NCI-H1436 (cell line): ENCODE data around the gene NUDT2.
"Not testable (repeated sequence)": the region's sequence is repeated elsewhere in the genome, so short reads cannot be mapped to it uniquely, and the experiment has no call there.

Source experiments
- DNase-seq: peaks from one replicate; lab custom pipeline; 2025; lab: John Stamatoyannopoulos, UW

Gene NUDT2

GRCh38 chr9:34335376-34335775, 6.0 kb downstream of the NUDT2 start:
- no peak for DNase-seq

DNA sequence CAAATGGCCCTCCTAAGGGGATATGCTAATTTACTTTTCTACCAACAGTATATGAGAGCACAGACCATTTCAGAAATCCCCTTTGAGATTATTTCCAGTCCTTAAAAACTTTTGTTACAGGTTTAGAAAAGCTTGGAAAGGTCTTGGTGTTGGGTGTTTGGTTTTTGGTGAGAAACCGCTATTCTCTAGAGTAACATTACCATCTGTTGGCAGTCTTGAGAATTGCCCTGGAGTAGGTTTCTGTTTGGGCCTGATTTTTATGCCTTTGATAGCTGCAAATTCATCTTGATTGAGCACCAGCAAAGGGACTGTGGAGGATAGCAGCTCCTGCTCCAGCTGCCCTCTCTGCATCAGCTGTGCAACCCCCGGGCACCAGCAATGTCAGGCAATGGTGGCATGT, 8.0 kb downstream of the NUDT2 start:
- no peak for DNase-seq

- not testable (repeated sequence) for DNase-seq
Measured at GRCh38 chr9:34338079-34338478, 8.7 kb downstream of the NUDT2 start.

DNA sequence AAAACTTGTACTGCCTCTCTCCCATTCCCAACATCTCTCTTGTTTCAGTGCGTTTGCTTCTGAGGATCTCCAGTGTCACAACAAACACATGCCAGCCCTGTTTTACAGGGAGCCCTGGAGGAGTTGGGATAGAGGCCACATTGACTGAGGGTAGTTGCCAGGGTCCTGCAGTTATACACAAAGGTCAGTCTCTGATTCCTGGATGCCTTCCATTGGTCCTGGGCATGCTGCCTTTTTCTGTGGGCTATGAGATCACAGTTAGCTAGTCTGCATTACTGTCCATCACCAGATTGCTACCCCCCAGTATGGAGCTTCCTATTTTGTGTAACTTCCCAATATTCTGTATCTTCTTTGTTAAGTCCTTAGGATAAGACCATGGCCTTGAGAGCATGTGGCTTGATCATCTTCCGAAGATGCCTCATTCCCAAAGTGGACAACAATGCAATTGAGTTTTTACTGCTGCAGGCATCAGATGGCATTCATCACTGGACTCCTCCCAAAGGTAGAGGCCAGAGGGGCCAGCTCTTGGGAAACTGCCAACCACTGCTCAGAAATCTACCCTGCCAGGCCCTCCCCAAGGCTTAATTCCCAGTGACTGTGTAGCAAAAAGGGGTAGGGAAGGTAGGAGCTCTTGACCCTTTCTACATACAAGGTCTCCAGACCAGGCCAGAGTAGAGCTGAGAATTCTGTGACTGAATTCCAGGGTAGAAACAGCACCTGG, 9.5 kb downstream of the NUDT2 start:
- no peak for DNase-seq

DNA sequence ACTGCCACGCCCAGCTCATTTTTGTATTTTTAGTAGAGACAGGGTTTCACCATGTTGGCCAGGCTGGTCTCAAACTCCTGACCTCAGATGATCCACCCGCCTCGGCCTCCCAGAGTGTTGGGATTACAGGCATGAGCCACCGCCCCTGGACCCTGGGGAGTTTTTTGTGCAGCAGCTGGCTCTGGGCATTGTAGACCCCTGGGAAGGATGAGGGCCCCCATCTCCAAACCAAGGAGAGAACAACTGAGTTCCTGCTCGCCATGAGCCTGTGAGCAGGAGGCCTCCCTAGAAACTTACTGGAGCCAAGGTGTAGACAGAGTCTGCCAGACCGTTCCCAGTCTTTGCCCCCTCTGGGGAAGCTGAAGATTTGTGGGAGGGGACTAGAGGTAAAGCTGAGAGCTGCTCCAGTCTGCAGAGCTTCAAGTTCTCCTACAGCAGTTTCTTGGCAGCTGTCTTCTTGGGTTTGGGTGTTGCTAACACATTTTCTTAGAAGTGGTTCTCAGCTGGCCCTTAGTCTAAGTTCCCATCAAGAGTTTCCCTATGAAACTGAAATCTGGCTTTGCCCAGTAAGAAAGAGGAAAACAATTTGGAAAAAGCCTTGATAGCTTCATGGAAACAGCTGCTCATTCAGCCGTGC, 12.4 kb downstream of the NUDT2 start:
- no peak for DNase-seq

- DNase-seq, result no peak
Measured at GRCh38 chr9:34343090-34343489, 13.7 kb downstream of the NUDT2 start.

DNA sequence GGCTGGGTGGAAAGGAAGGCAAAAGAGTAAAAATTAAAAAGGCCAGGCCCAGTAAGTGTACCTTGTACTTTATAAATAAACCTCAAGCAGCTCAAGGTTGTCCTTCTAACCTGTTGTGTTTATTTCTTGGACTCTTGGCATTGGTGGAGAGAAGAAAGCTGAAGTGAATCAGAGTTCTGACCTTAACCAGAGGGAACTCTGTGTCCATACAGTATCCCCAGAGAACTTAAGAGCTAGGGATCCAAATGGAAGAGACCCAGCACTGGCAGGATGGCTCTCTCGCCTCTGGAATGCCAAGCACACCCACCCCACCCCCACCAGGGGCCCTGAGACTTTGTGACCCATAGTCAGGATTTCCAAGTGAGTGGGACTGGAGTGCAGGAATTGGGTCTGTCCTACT, 14.2 kb downstream of the NUDT2 start:
- no peak for DNase-seq

DNA sequence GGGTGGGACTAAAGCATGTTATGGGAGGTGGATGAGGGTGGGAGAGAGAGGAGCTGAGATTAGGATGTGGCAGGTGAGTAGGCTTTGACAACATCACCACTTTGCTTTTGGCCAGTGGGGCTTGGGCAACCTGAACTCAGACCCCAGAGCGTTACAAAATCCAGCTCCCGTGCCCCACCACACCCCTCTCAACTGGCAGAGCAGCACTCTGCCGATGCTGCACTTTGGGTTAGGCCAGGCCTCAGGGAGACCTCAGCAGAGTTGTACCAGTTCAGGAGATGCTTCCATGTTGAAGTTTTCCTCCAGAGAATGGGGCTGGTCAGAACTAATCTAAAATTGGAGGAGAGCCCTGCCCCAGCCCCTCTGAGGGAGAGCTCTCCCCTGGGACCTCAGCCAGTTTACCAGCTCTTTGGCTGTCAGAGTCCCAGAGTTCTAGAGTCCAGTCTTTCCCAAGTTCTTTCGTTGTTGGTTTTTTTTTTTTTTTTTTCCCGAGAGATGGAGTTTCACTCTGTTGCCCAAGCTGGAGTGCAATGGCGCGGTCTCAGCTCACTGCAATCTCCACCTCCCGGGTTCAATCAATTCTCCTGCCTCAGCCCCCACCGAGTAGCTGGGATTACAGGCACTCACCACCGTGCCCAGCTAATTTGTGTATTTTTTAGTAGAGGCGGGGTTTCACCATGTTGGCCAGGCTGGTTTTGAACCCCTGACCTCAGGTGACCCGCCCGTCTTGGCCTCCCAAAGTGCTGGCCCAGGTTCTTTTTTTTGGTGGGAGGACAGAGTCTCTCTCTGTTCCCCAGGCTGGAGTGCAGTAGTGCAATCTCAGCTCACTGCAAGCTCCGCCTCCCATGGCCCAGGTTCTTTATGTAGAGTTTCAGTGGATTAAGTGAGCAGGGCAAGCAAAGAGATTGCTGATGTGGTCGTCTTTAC, 17.8 kb downstream of the NUDT2 start:
- no peak for DNase-seq

- DNase-seq, result no peak
Measured at GRCh38 chr9:34347800-34348158, 18.4 kb downstream of the NUDT2 start.

DNA sequence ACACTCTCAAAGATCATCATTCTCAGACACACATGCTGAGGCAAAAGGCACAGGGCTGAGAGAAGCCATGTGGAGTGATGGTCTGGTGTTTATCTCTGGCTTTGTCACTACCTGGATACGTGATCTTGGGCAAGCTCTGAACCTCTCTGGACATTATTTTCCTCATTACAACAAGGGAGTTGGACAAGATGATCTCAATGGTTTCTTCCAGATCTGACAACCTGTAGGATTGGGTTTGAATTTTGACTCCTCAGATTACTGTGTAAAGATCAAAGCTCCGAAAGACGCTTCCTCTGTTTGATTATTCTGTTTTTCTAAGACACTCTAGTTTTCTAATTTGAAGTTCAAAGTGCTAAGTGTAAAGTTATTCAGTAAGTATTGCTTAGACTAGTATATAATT, 20.0 kb downstream of the NUDT2 start:
- no peak for DNase-seq

GRCh38 chr9:34352122-34352652, 22.8 kb downstream of the NUDT2 start:
- DNase-seq, result not testable (repeated sequence)

DNA sequence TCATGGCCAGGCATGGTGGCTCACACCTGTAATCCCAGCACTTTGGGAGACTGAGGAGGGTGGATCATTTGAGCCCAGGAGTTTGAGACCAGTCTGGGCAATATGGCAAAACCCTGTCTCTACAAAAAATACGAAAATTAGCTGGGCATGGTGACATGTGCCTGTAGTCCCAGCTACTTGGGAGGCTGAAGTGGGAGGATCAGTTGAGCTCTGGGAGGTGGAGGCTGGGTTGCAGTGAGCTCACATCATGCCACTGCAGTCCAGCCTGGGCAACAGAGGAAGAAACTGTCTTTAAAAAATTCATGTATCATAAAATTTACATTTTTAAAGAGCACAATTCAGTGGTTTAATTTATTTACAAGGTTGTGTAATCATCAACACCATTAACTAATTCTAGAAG, 23.6 kb downstream of the NUDT2 start:
- not testable (repeated sequence) for DNase-seq

DNA sequence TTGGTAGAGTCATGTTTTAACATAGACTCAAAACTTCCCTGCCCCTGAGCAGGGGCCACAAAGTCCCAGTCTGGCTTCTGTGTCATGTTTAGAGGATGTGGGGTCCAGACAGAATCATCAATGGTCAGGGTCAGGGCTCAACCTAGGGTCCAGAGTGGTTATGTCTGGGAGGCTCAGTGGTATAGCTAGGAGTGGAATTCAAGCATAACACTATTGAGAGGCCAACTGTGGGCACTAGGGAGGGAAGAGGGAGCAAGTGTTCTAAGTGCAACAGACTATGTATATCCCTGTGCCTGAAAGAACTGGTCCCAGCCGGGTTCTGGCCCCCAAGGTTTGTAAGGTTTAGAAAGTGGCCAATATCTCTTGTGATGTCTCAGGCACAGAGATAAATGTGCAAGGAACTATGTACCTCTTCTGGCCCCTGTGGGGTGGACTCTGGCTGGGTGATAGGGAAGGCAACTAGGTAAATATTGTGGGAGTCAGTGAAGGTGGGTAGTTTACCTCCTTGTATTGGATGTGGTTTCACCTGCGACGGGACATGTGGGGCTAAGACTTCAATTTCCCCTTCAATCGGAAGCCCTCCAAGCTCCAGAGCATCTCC, 33.3 kb downstream of the NUDT2 start:
- no peak for DNase-seq

DNA sequence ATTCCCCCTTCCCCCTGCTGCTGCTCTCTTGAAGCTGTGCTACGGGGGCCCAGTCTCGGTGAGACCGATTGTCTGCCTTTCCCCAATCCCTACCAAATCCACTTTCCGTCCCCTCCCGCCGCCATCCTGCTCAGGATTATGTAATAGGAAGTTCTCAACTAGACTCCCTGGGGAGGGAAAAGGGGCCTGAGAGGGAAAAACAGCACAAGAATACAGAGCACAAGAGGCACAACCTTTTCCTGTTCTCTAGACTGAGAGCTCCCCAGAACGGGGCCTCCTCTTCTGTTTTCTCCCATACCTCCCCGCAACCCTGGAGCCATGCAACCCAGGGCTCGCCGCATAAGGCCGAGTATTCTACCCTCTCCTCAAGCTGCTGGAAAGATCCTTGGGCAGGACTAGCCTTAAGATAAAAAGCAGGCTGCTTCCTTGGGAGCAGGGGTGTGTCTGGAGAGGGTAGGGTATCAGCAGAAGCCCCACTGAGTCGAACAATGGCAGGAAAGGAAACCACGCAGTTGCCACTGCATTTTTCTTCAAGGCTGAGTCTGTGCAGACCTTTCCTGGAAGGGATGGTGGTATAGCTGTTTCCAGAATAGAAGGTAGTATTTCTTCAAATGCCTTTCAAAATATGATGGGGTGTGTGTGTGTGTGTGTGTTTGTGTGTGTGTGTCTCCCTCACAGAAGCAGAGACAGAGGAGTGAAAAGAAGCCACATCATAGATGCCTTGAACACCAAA, 34.4 kb downstream of the NUDT2 start:
- no peak for DNase-seq

- DNase-seq, result no peak
Measured at GRCh38 chr9:34365282-34365681, 35.9 kb downstream of the NUDT2 start.

DNA sequence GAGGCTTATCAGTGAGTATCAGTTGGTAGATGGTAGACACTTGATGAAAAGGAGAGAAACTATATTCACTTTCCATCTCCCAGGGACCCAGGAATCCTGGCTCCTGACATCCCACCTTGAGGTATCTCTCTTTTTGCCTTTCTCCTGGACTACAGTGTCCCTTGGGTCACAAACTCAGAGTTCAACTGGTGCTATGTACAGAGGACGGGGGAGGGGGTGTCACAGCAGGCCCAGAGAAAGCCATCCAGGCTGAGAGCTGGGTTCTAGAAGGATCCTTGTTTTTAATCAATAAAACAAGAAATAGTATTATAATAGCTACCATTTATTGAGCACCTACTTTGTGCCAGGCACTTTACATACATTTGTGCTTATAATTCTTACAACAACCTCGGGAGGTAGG, 37.0 kb downstream of the NUDT2 start:
- DNase-seq, result no peak

GRCh38 chr9:34367751-34368410, 38.5 kb downstream of the NUDT2 start:
- not testable (repeated sequence) for DNase-seq

DNA sequence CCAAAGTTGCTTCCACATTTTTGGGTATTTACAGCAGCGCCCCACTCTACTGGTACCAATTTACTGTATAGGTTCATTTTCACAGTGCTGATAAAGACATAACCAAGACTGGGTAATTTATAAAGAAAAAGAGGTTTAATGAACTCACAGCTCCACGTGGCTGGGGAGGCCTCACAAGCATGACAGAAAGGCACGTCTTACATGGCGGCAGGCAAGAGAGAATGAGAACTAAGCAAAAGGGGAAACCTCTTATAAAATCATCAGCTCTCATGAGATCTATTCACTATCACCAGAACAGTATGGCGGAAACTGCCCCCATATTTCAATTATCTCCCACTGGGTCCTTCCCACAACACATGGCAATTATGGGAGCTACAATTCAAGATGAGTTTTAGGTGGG, 39.4 kb downstream of the NUDT2 start:
- DNase-seq, result not testable (repeated sequence)

GRCh38 chr9:34369636-34370035, 40.3 kb downstream of the NUDT2 start:
- no peak for DNase-seq

DNA sequence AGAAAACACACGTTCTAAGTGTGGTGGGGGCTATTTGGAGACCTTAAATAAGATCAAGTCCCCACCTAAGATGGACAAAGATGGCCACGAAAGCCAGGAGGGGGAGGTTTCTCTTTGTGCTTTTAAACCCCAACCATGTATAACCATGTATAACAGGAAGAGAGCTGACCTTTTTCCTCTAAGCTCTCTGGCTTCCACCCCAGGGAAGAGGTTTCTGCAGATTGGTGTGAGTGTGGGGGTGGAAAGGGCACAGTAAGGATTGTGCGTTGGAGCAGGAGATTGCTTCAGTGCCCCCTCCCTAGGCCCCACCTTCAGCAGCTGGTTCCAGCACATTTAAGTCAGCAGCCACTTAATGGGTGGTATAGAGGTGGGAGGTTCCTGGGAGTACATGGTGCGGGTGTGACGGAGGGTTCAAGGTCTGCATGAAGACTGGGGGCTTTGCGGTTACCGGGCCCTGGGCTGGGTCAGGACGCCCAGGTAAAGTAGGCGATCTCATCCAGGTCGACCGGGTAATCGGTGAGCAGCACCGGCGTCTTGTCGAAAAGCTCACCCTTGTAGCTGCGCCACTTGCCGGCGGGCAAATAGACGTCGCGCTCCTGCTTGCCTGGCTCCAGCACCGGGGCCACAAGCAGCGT, 41.1 kb downstream of the NUDT2 start:
- no peak for DNase-seq
